Subcutaneous abdominal adipose tissue (tissue), 5 donors: ENCODE data around the gene ZNF775.
A peak's percentile ranks its signal among the peaks of the same experiment; 100 is the strongest.

Experiments used
- H3K27ac ChIP-seq: one replicate; pipeline ENCODE4 v1.7.0; 2013; ENCODE audit warnings: low read depth, mild to moderate bottlenecking, inconsistent platforms, low read length, moderate library complexity
- H3K27me3 ChIP-seq, 5 donors: one replicate each; pipeline ENCODE4 v1.7.0; 2013; ENCODE audit warnings: low read length in 5 of 5, inconsistent platforms in 1 of 5; ENCODE audit not compliant: control insufficient read depth in 5 of 5, insufficient read depth in 4 of 5
- H3K36me3 ChIP-seq, 5 donors: one replicate each; pipeline ENCODE4 v1.7.0; 2013; ENCODE audit warnings: low read length in 5 of 5; ENCODE audit not compliant: control insufficient read depth in 5 of 5, insufficient read depth in 5 of 5
- H3K4me1 ChIP-seq, 5 donors: one replicate each; pipeline ENCODE4 v1.7.0; 2013; ENCODE audit warnings: low read length in 5 of 5, mild to moderate bottlenecking in 3 of 5, moderate library complexity in 1 of 5; ENCODE audit not compliant: control insufficient read depth in 5 of 5, insufficient read depth in 5 of 5
- H3K4me3 ChIP-seq, 5 donors: one replicate each; pipeline ENCODE4 v1.7.0; 2013; ENCODE audit warnings: low read length in 5 of 5, low read depth in 1 of 5
- H3K9ac ChIP-seq, 5 donors: one replicate each; pipeline ENCODE4 v1.7.0; 2013; ENCODE audit warnings: low read length in 5 of 5, mild to moderate bottlenecking in 4 of 5, moderate library complexity in 3 of 5
- H3K9me3 ChIP-seq, 5 donors: one replicate each; pipeline ENCODE4 v1.7.0; 2013; ENCODE audit warnings: low read length in 5 of 5; ENCODE audit not compliant: control insufficient read depth in 5 of 5
- donor health status: healthy.
- donor health status: healthy.
- donor health status: healthy.
- donor health status: healthy.
- donor health status: healthy.

The ZNF775 gene

GRCh38 chr7:150344299-150344698, 34.8 kb upstream of the ZNF775 start:
- Histone ChIP-seq H3K27ac (no peak overlapping the region), H3K36me3 (peaks cover 0 to under 1% (median 0%) of the 10 kb centered on the region in 5 donors), H3K27me3 (peaks cover 0 to 19% (median 9%) of the 10 kb centered on the region in 5 donors), H3K9me3 (peaks cover 0 to 8% (median 0%) of the 10 kb centered on the region in 5 donors), H3K4me3 (no peak overlapping the region), H3K9ac (no peak overlapping the region), H3K4me1 (peaks cover 2 to 27% (median 22%) of the 10 kb centered on the region in 5 donors)

DNA sequence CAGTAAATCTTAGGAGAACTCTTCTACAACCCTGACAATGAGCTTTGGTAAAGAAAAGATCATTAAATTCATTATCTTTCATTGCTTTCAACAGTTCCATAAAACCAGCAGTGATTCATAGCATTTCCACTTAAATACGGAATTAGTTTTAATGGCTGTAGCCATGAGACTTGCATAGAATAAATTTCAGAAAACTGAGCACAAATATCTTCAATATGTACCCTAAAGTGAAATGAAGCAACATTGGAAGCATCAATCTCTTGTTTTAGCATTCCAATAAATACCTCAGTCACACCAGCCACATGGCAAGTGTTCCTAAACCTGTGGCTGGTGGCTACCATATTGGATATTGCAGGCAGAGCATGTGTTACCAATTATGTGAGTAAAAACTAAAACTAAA, 34.1 kb upstream of the ZNF775 start:
- Histone ChIP-seq H3K27ac (no peak overlapping the region), H3K27me3 (peaks cover 0 to 12% (median 9%) of the 10 kb centered on the region in 5 donors), H3K36me3 (no peaks in the 10 kb centered on the region), H3K9me3 (peaks cover 0 to 8% (median 0%) of the 10 kb centered on the region in 5 donors), H3K9ac (no peak overlapping the region), H3K4me3 (no peak overlapping the region), H3K4me1 (peaks cover 2 to 19% (median 15%) of the 10 kb centered on the region in 5 donors)

DNA sequence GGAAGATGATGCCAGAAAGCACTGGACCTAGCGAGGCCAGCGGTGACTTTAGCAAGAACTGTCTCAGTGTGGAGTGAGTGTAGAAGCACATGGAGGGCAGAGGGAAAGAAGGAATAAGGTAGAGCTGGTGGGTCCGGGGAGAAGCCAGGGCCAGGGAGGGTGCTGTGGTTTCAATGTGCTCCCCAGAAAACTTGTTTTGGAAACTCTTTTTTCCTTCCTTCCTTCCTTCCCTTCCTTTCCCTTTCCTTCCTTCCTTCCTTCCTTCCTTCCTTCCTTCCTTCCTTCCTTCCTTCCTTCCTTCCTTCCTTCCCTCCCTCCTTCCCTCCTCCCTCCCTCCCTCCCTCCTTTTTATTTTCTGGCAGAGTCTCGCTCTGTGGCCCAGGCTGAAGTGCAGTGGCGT, 32.2 kb upstream of the ZNF775 start:
- Histone ChIP-seq H3K9me3 (peaks cover 0 to 8% (median 0%) of the 10 kb centered on the region in 5 donors), H3K9ac (no peak overlapping the region), H3K27me3 (peaks cover 0 to 4% (median 3%) of the 10 kb centered on the region in 5 donors), H3K27ac (no peak overlapping the region), H3K36me3 (no peaks in the 10 kb centered on the region), H3K4me3 (no peak overlapping the region), H3K4me1 (peaks cover 0 to 8% (median 3%) of the 10 kb centered on the region in 5 donors)

DNA sequence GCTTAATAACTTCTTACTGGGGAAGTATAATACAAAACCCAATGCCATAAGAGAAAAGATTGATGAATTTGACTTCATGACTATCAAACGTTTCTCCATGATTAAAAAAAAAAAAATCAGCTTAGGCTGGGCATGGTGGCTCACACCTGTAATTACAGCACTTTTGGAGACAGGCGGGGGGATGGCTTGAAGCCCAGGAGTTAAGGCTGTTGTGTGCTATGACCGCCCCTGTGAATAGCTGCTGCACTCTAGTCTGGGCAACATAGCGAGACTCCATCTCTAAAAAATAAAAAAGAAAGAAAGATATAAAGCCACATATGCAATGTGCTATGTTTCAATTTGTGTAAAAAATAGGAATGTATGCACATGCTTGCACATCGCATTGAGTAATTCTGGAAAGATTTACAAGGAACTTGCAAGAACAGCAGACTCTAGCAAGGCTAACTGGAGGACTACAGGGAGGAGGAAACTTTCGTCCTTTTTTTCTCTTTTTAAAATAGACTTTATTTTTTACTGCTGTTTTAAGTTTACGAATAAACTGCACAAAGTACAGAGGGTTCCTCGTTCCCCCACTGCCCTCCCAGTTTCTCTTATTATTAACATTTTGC, 27.4 kb upstream of the ZNF775 start:
- H3K4me3 ChIP-seq, result no peak overlapping the region

GRCh38 chr7:150355666-150356059, 23.5 kb upstream of the ZNF775 start:
- Histone ChIP-seq H3K4me3 (no peak overlapping the region), H3K27me3 (no peaks in the 10 kb centered on the region), H3K4me1 (peaks cover 2 to 27% (median 11%) of the 10 kb centered on the region in 5 donors), H3K9me3 (no peaks in the 10 kb centered on the region), H3K27ac (peak overlapping the region; percentile 13), H3K9ac (no peak overlapping the region), H3K36me3 (no peaks in the 10 kb centered on the region)

More for the DNA sequence above, 27.4 kb upstream of the ZNF775 start:
- Histone ChIP-seq H3K4me1 (peaks cover 0 to 16% (median 3%) of the 10 kb centered on the region in 5 donors), H3K9ac (no peak overlapping the region), H3K9me3 (no peaks in the 10 kb centered on the region), H3K27ac (no peak overlapping the region), H3K27me3 (no peaks in the 10 kb centered on the region), H3K36me3 (no peaks in the 10 kb centered on the region)

GRCh38 chr7:150356265-150356897, 22.7 kb upstream of the ZNF775 start:
- Histone ChIP-seq H3K27me3 (no peaks in the 10 kb centered on the region), H3K9ac (peak overlapping the region in 2 of 5 donors; percentile 22 to 26), H3K9me3 (no peaks in the 10 kb centered on the region), H3K27ac (peak overlapping the region; percentile 79), H3K36me3 (no peaks in the 10 kb centered on the region), H3K4me1 (peaks cover 2 to 30% (median 12%) of the 10 kb centered on the region in 5 donors), H3K4me3 (no peak overlapping the region)

DNA sequence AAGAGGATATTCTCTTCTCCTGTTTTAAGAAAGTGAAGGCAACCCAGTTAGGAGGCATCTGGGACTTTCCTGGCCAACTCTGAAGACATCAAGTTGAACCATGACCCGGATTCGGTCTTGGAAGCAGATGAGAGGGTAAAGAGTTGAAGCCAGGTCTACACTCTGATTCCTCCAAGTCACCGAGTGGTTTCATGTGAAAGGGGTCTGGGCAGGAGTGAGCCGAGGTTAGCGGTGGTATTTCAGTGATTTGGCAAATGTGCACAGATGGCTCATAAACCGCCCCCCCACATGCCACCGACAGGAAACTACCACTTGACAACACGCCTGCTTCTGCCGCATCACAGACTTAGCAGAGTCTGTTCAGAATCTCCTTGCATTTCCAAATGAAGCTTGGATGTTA, 21.9 kb upstream of the ZNF775 start:
- Histone ChIP-seq H3K4me1 (peaks cover 2 to 28% (median 16%) of the 10 kb centered on the region in 5 donors), H3K27me3 (no peaks in the 10 kb centered on the region), H3K27ac (peak overlapping the region; percentile 84), H3K36me3 (no peaks in the 10 kb centered on the region), H3K4me3 (no peak overlapping the region), H3K9me3 (no peaks in the 10 kb centered on the region), H3K9ac (peak overlapping the region in 2 of 5 donors; percentile 45 to 49)

GRCh38 chr7:150357771-150358427, 21.2 kb upstream of the ZNF775 start:
- Histone ChIP-seq H3K27me3 (no peaks in the 10 kb centered on the region), H3K4me1 (peaks cover 2 to 28% (median 16%) of the 10 kb centered on the region in 5 donors), H3K9me3 (no peaks in the 10 kb centered on the region), H3K4me3 (no peak overlapping the region), H3K27ac (peak overlapping the region; percentile 84), H3K9ac (peak overlapping the region in 1 of 5 donors; percentile 49), H3K36me3 (no peaks in the 10 kb centered on the region)

DNA sequence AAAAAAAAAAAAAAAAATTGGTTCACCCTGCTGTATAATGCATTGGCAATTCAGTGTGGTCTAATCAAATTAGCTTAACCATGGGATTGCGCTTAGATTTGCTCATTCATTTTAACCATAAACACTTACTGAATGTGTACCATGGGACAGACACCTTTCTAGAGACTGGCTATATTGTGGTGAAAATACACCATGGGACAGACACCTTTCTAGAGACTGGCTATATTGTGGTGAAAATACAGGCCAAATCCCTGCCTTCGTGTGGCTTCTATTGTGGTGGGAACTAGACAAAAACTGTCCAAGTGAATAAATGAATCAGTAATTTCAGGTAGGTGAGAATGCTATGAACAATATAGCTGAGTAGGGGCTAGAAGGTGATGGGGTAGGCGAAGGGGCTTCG, 20.7 kb upstream of the ZNF775 start:
- Histone ChIP-seq H3K36me3 (no peaks in the 10 kb centered on the region), H3K9me3 (no peaks in the 10 kb centered on the region), H3K9ac (no peak overlapping the region), H3K4me3 (no peak overlapping the region), H3K27ac (peak overlapping the region; percentile 84), H3K27me3 (no peaks in the 10 kb centered on the region), H3K4me1 (peaks cover 2 to 31% (median 18%) of the 10 kb centered on the region in 5 donors)
